ENCODE data around the gene ZBTB9.

GRCh38 chr6:33466075-33466735 lies 11.8 kb downstream of the ZBTB9 start:
- no peak for TF ChIP-seq CTCF (conservative IDR thresholded peaks at IDR 0.05; ENCODE audit: low read length)
- TF ChIP-seq EZH2phosphoT487 (IDR thresholded peaks at IDR 0.05; ENCODE audit: borderline replicate concordance) = no peak
